8988T (cell line): ENCODE results near the gene ACE.
A peak's percentile ranks its signal among the peaks of the same experiment; 100 is the strongest.

Source experiments
- DNase-seq: peaks from one replicate; pipeline ENCODE4 v3.0.0; 2011

The ACE gene

GRCh38 chr17:63492940-63493339 lies 16.1 kb downstream of the ACE start:
- DNase-seq = no peak

GRCh38 chr17:63493411-63493810 lies 16.6 kb downstream of the ACE start:
- no peak for DNase-seq

- no peak for DNase-seq
Observed at GRCh38 chr17:63494300-63494928, 17.6 kb downstream of the ACE start.

- no peak for DNase-seq
Observed at GRCh38 chr17:63495491-63495890, 18.6 kb downstream of the ACE start.

- no peak for DNase-seq
Observed at GRCh38 chr17:63496177-63496576, 19.3 kb downstream of the ACE start.

- no peak for DNase-seq
Observed at GRCh38 chr17:63496663-63497400, 20.0 kb downstream of the ACE start.

- no peak for DNase-seq
Observed at GRCh38 chr17:63497708-63498483, 21.0 kb downstream of the ACE start.

GRCh38 chr17:63498626-63499195 lies 21.9 kb downstream of the ACE start:
- DNase-seq = no peak

- no peak for DNase-seq
Observed at GRCh38 chr17:63500543-63501390, 23.9 kb downstream of the ACE start.

- DNase-seq = no peak
Observed at GRCh38 chr17:63503341-63503705, 26.5 kb downstream of the ACE start.

- DNase-seq = no peak
Observed at GRCh38 chr17:63504261-63504660, 27.4 kb downstream of the ACE start.

GRCh38 chr17:63505341-63505740 lies 28.5 kb downstream of the ACE start:
- DNase-seq = no peak

GRCh38 chr17:63506627-63507026 lies 29.8 kb downstream of the ACE start:
- DNase-seq = no peak

- DNase-seq = no peak
Observed at GRCh38 chr17:63511331-63511730, 34.5 kb downstream of the ACE start.

- DNase-seq = no peak
Observed at GRCh38 chr17:63512388-63512787, 35.5 kb downstream of the ACE start.

GRCh38 chr17:63512896-63513644 lies 36.2 kb downstream of the ACE start:
- DNase-seq = no peak

GRCh38 chr17:63514477-63514876 lies 37.6 kb downstream of the ACE start:
- no peak for DNase-seq

- DNase-seq = no peak
Observed at GRCh38 chr17:63514974-63515373, 38.1 kb downstream of the ACE start.

- DNase-seq = no peak
Observed at GRCh38 chr17:63515426-63515825, 38.6 kb downstream of the ACE start.

- peak; percentile 59 for DNase-seq
Observed at GRCh38 chr17:63516910-63517824, 40.3 kb downstream of the ACE start.
